Hepatocyte (in vitro differentiated cells): Measurements from ENCODE around the gene AGAP1.

Experiments used
- CTCF ChIP-seq: fragments of 200-600 bp; sonication (generic); IDR thresholded peaks from 2 replicates; pipeline ENCODE4 v1.5.1; 2016; ENCODE audit warnings: antibody characterized with exemption, mild to moderate bottlenecking; ENCODE audit not compliant: poor library complexity
- EZH2 ChIP-seq: fragments of 200-600 bp; sonication (generic); IDR thresholded peaks from 2 replicates; pipeline ENCODE4 v1.6.1; 2016; ENCODE audit warnings: antibody characterized with exemption, mild to moderate bottlenecking, borderline replicate concordance
- EZH2phosphoT487 ChIP-seq: fragments of 200-600 bp; sonication (generic); IDR thresholded peaks from one replicate; pipeline ENCODE4 v1.6.1; 2018; ENCODE audit warnings: antibody characterized with exemption, mild to moderate bottlenecking, low read depth, moderate library complexity; ENCODE audit not compliant: unreplicated experiment, severe bottlenecking

GRCh38 chr2:235591231-235591730, 97.4 kb downstream of the AGAP1 start:
- TF ChIP-seq CTCF (no peak), EZH2 (no peak), EZH2phosphoT487 (no peak)
